ENCODE measurements around the gene RYK. TPM values are rescaled to one million over a fixed set of nuclear protein-coding genes. Genes with fewer than 3 reads are reported as not detected.

Gene RYK
- total and polyA plus RNA-seq, 2 experiments from 2014 or later: 22.8 to 100 TPM

DNA sequence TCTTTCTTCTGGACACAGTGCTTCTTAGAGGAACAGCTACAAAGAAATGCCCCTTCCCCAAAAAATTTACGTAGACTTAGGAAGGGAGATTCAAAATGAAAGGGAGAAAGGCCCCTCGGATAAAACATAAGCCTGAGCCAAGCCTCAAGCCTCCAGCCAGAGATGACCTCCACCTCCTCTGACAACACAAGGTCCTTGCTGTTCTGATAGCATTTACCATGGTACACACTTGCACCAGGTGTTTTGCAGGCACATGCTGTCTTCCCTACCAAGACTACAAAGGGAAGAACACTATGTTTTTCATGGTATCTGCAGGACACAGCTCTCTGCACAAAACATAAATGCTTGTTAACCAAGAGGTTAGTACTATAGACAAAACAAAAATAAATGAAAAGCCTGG lies 27.8 kb downstream of the RYK start:
- H3K27ac ChIP-seq: no peak overlapping the region
- H3K9ac ChIP-seq: no peak overlapping the region
- H3K4me1 ChIP-seq (ENCODE audit: insufficient read depth): no peaks in the 10 kb centered on the region
- no peak overlapping the region for H3K4me2 ChIP-seq (ENCODE audit: unreplicated experiment)
- no peak for DNase-seq
- H3F3A ChIP-seq (ENCODE audit: insufficient read depth): no peaks in the 10 kb centered on the region
- no peaks in the 10 kb centered on the region for H3K27me3 ChIP-seq (replicated peaks; ENCODE audit: insufficient read depth)
- H4K20me1 ChIP-seq (ENCODE audit: insufficient read depth): peaks cover 8% of the 10 kb centered on the region
- WGBS, 2 experiments (ENCODE audit: low coverage in 1 of 2, low lambda C conversion rate in 2 of 2, missing lambda C conversion rate in 2 of 2): 58 to 59% methylated on average over 2 of the region's 2 CpGs
- TF ChIP-seq EZH2 (IDR thresholded peaks at IDR 0.05; ENCODE audit: insufficient read depth, poor library complexity, severe bottlenecking): no peak
- TF ChIP-seq EZH2phosphoT487 (IDR thresholded peaks at IDR 0.05; ENCODE audit: insufficient read depth, low read depth): no peak
- no peak overlapping the region for H3K4me3 ChIP-seq
- H3K36me3 ChIP-seq (ENCODE audit: low read depth): 0 out of 2 replicates have a peak, but pooled peaks cover 9% of the 10 kb centered on the region
- in situ Hi-C loops (cut with MboI): no loop called here
- no peaks in the 10 kb centered on the region for H3K9me2 ChIP-seq (ENCODE audit: insufficient read depth)
- H3K79me2 ChIP-seq (ENCODE audit: insufficient read depth): peaks cover 100% of the 10 kb centered on the region
- H3K9me3 ChIP-seq (ENCODE audit: low read depth): no peaks in the 10 kb centered on the region
- H2AFZ ChIP-seq: no peak overlapping the region

DNA sequence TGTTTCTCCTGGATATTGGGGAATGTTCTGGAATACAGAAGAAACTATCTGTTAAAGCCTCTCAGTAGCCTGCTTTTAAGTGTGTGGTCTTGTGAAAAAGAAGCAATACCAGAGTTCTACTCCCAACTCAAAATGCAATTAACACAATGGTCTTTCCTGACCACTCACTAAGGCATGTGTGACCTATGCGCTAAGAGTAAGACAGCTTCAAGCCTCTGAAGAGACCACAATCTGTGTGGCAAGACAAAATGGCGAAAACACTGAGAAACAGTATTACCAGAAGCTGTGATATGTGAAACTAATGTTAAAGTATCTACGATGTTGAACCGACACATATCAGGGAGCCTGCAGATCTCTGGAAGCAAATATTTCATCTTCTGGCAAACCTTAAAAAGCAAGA lies 33.8 kb downstream of the RYK start:
- peaks cover 93% of the 10 kb centered on the region for H3K79me2 ChIP-seq (ENCODE audit: insufficient read depth)
- in situ Hi-C loops (cut with MboI): loop anchor here (10.0 kb wide), 1 partner anchor 258 kb away; no protein-coding TSS in a partner anchor
- no peak overlapping the region for H3K4me2 ChIP-seq (ENCODE audit: unreplicated experiment)
- TF ChIP-seq EZH2phosphoT487 (IDR thresholded peaks at IDR 0.05; ENCODE audit: insufficient read depth, low read depth) (no peak), EZH2 (IDR thresholded peaks at IDR 0.05; ENCODE audit: insufficient read depth, poor library complexity, severe bottlenecking) (no peak)
- DNase-seq: no peak
- no peaks in the 10 kb centered on the region for H4K20me1 ChIP-seq (ENCODE audit: insufficient read depth)
- no peak overlapping the region for H3K9ac ChIP-seq
- H3K9me2 ChIP-seq (ENCODE audit: insufficient read depth): no peaks in the 10 kb centered on the region
- peaks cover 7% of the 10 kb centered on the region; the same call in 1 of the 2 replicates for H3F3A ChIP-seq (ENCODE audit: insufficient read depth)
- H3K36me3 ChIP-seq (ENCODE audit: low read depth): 0 out of 2 replicates have a peak, but pooled peaks cover 9% of the 10 kb centered on the region
- H3K4me1 ChIP-seq (ENCODE audit: insufficient read depth): no peaks in the 10 kb centered on the region
- WGBS, 2 experiments (ENCODE audit: low coverage in 1 of 2, low lambda C conversion rate in 2 of 2, missing lambda C conversion rate in 2 of 2): 98 to 100% methylated on average over 4 of the region's 4 CpGs
- no peak overlapping the region for H3K27ac ChIP-seq
- H3K4me3 ChIP-seq: no peak overlapping the region
- no peaks in the 10 kb centered on the region for H3K27me3 ChIP-seq (replicated peaks; ENCODE audit: insufficient read depth)
- H2AFZ ChIP-seq: no peak overlapping the region
- no peaks in the 10 kb centered on the region for H3K9me3 ChIP-seq (ENCODE audit: low read depth)

DNA sequence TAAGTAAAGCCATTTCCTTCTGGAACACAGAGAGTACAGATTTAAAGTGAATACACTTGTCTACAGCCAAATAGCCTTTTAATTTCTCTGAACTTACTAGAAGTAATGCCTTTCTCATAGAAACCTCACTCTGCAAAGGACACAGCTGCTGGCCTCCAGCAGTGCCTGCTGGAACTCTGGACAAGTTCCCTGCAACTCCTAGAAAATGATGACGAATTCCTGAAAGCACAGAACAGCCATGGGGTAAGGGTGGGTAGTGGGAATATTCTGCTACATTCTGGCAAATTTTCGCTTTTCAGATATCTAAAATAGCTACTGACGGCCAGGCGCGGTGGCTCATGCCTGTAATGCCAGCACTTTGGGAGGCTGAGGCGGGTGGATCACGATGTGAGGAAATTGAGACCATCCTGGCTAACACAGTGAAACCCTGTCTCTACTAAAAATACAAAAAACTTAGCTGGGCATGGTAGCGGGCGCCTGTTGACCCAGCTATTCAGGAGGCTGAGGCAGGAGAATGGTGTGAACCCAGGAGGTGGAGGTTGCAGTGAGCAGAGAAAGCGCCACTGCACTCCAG lies 34.4 kb downstream of the RYK start:
- no peak overlapping the region for H3K27ac ChIP-seq
- no peaks in the 10 kb centered on the region for H3K4me1 ChIP-seq (ENCODE audit: insufficient read depth)
- no peak overlapping the region for H2AFZ ChIP-seq
- no peak for TF ChIP-seq EZH2 (IDR thresholded peaks at IDR 0.05; ENCODE audit: insufficient read depth, poor library complexity, severe bottlenecking)
- no peak for TF ChIP-seq EZH2phosphoT487 (IDR thresholded peaks at IDR 0.05; ENCODE audit: insufficient read depth, low read depth)
- no peaks in the 10 kb centered on the region for H3K9me3 ChIP-seq (ENCODE audit: low read depth)
- in situ Hi-C loops (cut with MboI): loop anchor here (10.0 kb wide), 1 partner anchor 259 kb away; no protein-coding TSS in a partner anchor
- peaks cover 7% of the 10 kb centered on the region; the same call in 1 of the 2 replicates for H3F3A ChIP-seq (ENCODE audit: insufficient read depth)
- H4K20me1 ChIP-seq (ENCODE audit: insufficient read depth): no peaks in the 10 kb centered on the region
- H3K9ac ChIP-seq: no peak overlapping the region
- no peak for DNase-seq
- peaks cover 93% of the 10 kb centered on the region for H3K79me2 ChIP-seq (ENCODE audit: insufficient read depth)
- no peak overlapping the region for H3K4me2 ChIP-seq (ENCODE audit: unreplicated experiment)
- no peaks in the 10 kb centered on the region for H3K9me2 ChIP-seq (ENCODE audit: insufficient read depth)
- H3K4me3 ChIP-seq: no peak overlapping the region
- H3K27me3 ChIP-seq (replicated peaks; ENCODE audit: insufficient read depth): no peaks in the 10 kb centered on the region
- 0 out of 2 replicates have a peak, but pooled peaks cover 5% of the 10 kb centered on the region for H3K36me3 ChIP-seq (ENCODE audit: low read depth)
- WGBS, 2 experiments (ENCODE audit: low coverage in 1 of 2, low lambda C conversion rate in 2 of 2, missing lambda C conversion rate in 2 of 2): 70 to 71% methylated on average over 10 of the region's 10 CpGs

DNA sequence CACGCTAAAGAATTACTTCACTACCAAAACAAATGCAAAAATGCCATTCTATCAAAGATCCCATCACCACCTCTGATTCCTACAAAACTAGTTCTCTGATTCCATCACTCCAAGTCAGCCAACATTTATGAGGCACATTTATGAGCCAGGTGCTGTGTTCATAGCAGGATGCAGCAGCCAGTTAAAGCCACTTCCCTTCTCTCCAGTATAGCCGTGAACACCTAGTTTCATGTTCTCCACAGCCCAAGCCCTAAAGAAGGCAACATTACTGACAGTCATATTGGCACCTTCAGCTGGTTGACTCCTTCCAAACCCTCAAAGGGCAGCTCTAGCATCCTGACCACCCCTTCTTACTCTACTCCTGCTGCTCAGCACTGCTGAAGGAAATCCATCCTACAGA lies 36.4 kb downstream of the RYK start:
- Histone ChIP-seq H3K9ac (no peak overlapping the region), H4K20me1 (ENCODE audit: insufficient read depth) (no peaks in the 10 kb centered on the region), H3K9me2 (ENCODE audit: insufficient read depth) (no peaks in the 10 kb centered on the region), H3F3A (ENCODE audit: insufficient read depth) (peaks cover 7% of the 10 kb centered on the region; the same call in 1 of the 2 replicates), H3K4me3 (no peak overlapping the region), H3K79me2 (ENCODE audit: insufficient read depth) (peaks cover 93% of the 10 kb centered on the region), H3K4me1 (ENCODE audit: insufficient read depth) (no peaks in the 10 kb centered on the region), H3K27me3 (replicated peaks; ENCODE audit: insufficient read depth) (no peaks in the 10 kb centered on the region), H3K27ac (no peak overlapping the region), H2AFZ (no peak overlapping the region), H3K4me2 (ENCODE audit: unreplicated experiment) (no peak overlapping the region), H3K9me3 (ENCODE audit: low read depth) (no peaks in the 10 kb centered on the region), H3K36me3 (ENCODE audit: low read depth) (peaks cover 16% of the 10 kb centered on the region)
- in situ Hi-C loops (cut with MboI): loop anchor here (5.0 to 10.0 kb wide), 2 partner anchors 93 to 261 kb away; no protein-coding TSS in a partner anchor
- DNase-seq: no peak
- WGBS, 2 experiments (ENCODE audit: low coverage in 1 of 2, low lambda C conversion rate in 2 of 2, missing lambda C conversion rate in 2 of 2): 89 to 94% methylated on average over 2 of the region's 2 CpGs
- TF ChIP-seq EZH2phosphoT487 (IDR thresholded peaks at IDR 0.05; ENCODE audit: insufficient read depth, low read depth) (no peak), EZH2 (IDR thresholded peaks at IDR 0.05; ENCODE audit: insufficient read depth, poor library complexity, severe bottlenecking) (no peak)

All from GM23248 (cell line).